Natural killer cell (primary cell): ENCODE data around the gene MRE11. TPM values are rescaled to one million over a fixed set of nuclear protein-coding genes. Genes with fewer than 3 reads are reported as not detected.

Experiments
- ATAC-seq, 3 donors: fragments of 150-1000 bp in 2 of 3; fragments of 200-7000 bp in 1 of 3; cut with Tn5 transposase; 1 replicate in 1 of 3; 2 replicates in 2 of 3; pipeline ENCODE4 v1.10.0; 2021; ENCODE audit warnings: mild to moderate bottlenecking in 2 of 3, moderate library complexity in 2 of 3
- DNase-seq, 2 donors: peaks; one replicate each; pipeline versions ENCODE4 v3.0.0 to v3.0.0-alpha.2; 2013 to 2021; ENCODE audit warnings: mixed read lengths in 1 of 2
- H3K27ac ChIP-seq: one replicate; pipeline ENCODE4 v1.5.1; 2013; ENCODE audit warnings: mild to moderate bottlenecking, low read length
- H3K27me3 ChIP-seq: one replicate; pipeline ENCODE4 v1.6.1; 2013; ENCODE audit warnings: low read length; ENCODE audit not compliant: control insufficient read depth, insufficient read depth
- H3K36me3 ChIP-seq: one replicate; pipeline ENCODE4 v1.6.1; 2013; ENCODE audit warnings: low read length; ENCODE audit not compliant: control insufficient read depth, insufficient read depth
- H3K4me1 ChIP-seq: one replicate; pipeline ENCODE4 v1.6.1; 2013; ENCODE audit warnings: low read length; ENCODE audit not compliant: control insufficient read depth, insufficient read depth
- H3K4me3 ChIP-seq: one replicate; pipeline ENCODE4 v1.5.1; 2013; ENCODE audit warnings: low read length
- H3K9me3 ChIP-seq: one replicate; pipeline ENCODE4 v1.6.1; 2013; ENCODE audit warnings: low read length; ENCODE audit not compliant: control insufficient read depth, insufficient read depth
- H3K27ac Mint-ChIP-seq, 2 donors: one replicate each; pipeline ENCODE4 v1.8.0; 2022; ENCODE audit warnings: mild to moderate bottlenecking in 2 of 2, mixed read lengths in 2 of 2, moderate library complexity in 1 of 2
- H3K27me3 Mint-ChIP-seq, 2 donors: one replicate each; pipeline ENCODE4 v1.8.0; 2022; ENCODE audit warnings: low read depth in 2 of 2, mixed read lengths in 2 of 2
- H3K36me3 Mint-ChIP-seq: one replicate; pipeline ENCODE4 v1.8.0; 2022; ENCODE audit warnings: mixed read lengths
- H3K4me1 Mint-ChIP-seq, 2 donors: one replicate each; pipeline ENCODE4 v1.8.0; 2022; ENCODE audit warnings: mixed read lengths in 2 of 2
- H3K4me3 Mint-ChIP-seq: one replicate; pipeline ENCODE4 v1.8.0; 2022; ENCODE audit warnings: mild to moderate bottlenecking, moderate library complexity, mixed read lengths
- H3K9me3 Mint-ChIP-seq, 2 donors: one replicate each; pipeline ENCODE4 v1.8.0; 2022; ENCODE audit warnings: mixed read lengths in 2 of 2
- CTCF ChIP-seq: fragments of 200-600 bp; IDR thresholded peaks from one replicate; pipeline ENCODE4 v1.8.0; 2022; ENCODE audit warnings: antibody characterized with exemption
- WGBS: methylation state at CpG from one replicate; pipeline ENCODE4 v1.1.7; 2013; ENCODE audit warnings: missing lambda C conversion rate; ENCODE audit not compliant: insufficient coverage; 5-methylcytosine and 5-hydroxymethylcytosine counted together
- intact Hi-C: fragments of 100-400 bp; cut with micrococcal nuclease; formaldehyde crosslinking; loops from one replicate; pipeline ENCODE4 v1.14.2; 2022
- total RNA-seq, 4 donors: library from RNA; stranded (reverse); fragments of 120-200 nt in 1 of 4; gene quantifications; one replicate each; pipeline versions ENCODE4 v1.2.3 to v1.2.4, GENCODE V29; 2013 to 2022

MRE11 gene
- total RNA-seq, 3 donors from 2014 or later (not counting 1 experiment from before 2014, with no cell fraction given) = 42.1 to 45.2 (median 43.8) TPM

GRCh38 chr11:94449437-94449836 lies 44.2 kb downstream of the MRE11 start:
- H3K36me3 Mint-ChIP-seq = peaks cover 8% of the 10 kb centered on the region
- Histone ChIP-seq H3K9me3 (no peaks in the 10 kb centered on the region), H3K27ac (no peak overlapping the region), H3K36me3 (peaks cover 26% of the 10 kb centered on the region), H3K4me3 (no peak overlapping the region), H3K4me1 (no peaks in the 10 kb centered on the region), H3K27me3 (no peaks in the 10 kb centered on the region)
- H3K4me3 Mint-ChIP-seq = no peak overlapping the region
- no peak for TF ChIP-seq CTCF
- ATAC-seq (no peak), DNase-seq (no peak)
- H3K27ac Mint-ChIP-seq = no peak overlapping the region
- intact Hi-C loops = no loop called here
- WGBS = 100% methylated on average over 2 of the region's 2 CpGs
- peaks cover 6 to 12% of the 10 kb centered on the region in 2 donors for H3K4me1 Mint-ChIP-seq
- H3K9me3 Mint-ChIP-seq = no peaks in the 10 kb centered on the region
- no peaks in the 10 kb centered on the region for H3K27me3 Mint-ChIP-seq

- H3K4me3 ChIP-seq = no peak overlapping the region
- H3K4me3 Mint-ChIP-seq = no peak overlapping the region
- H3K9me3 ChIP-seq = no peaks in the 10 kb centered on the region
- no peak overlapping the region for H3K27ac ChIP-seq
- H3K36me3 ChIP-seq = peaks cover 28% of the 10 kb centered on the region
- intact Hi-C loops = no loop called here
- no peak overlapping the region for H3K27ac Mint-ChIP-seq
- 92% methylated on average over 1 of the region's 1 CpG for WGBS
- no peaks in the 10 kb centered on the region for H3K9me3 Mint-ChIP-seq
- H3K36me3 Mint-ChIP-seq = peaks cover 12% of the 10 kb centered on the region
- no peaks in the 10 kb centered on the region for H3K27me3 Mint-ChIP-seq
- TF ChIP-seq CTCF = no peak
- H3K4me1 ChIP-seq = no peaks in the 10 kb centered on the region
- H3K27me3 ChIP-seq = no peaks in the 10 kb centered on the region
- H3K4me1 Mint-ChIP-seq = peaks cover 6 to 16% of the 10 kb centered on the region in 2 donors
- no peak for ATAC-seq
- DNase-seq = no peak
Observed at GRCh38 chr11:94449029-94449428, 44.6 kb downstream of the MRE11 start.

GRCh38 chr11:94447149-94447548 lies 46.5 kb downstream of the MRE11 start:
- no peak overlapping the region for H3K27ac Mint-ChIP-seq
- no peak for ATAC-seq
- intact Hi-C loops = no loop called here

More at GRCh38 chr11:94447149-94447548, 46.5 kb downstream of the MRE11 start:
- Histone ChIP-seq H3K4me1 (no peaks in the 10 kb centered on the region), H3K36me3 (peaks cover 33% of the 10 kb centered on the region), H3K27me3 (no peaks in the 10 kb centered on the region), H3K4me3 (no peak overlapping the region), H3K27ac (no peak overlapping the region), H3K9me3 (no peaks in the 10 kb centered on the region)
- H3K27me3 Mint-ChIP-seq = no peaks in the 10 kb centered on the region
- no peak for DNase-seq
- H3K4me3 Mint-ChIP-seq = no peak overlapping the region
- peaks cover 15% of the 10 kb centered on the region for H3K36me3 Mint-ChIP-seq
- 98% methylated on average over 3 of the region's 4 CpGs for WGBS
- no peaks in the 10 kb centered on the region for H3K9me3 Mint-ChIP-seq
- peaks cover 0 to 5% of the 10 kb centered on the region in 2 donors for H3K4me1 Mint-ChIP-seq
- TF ChIP-seq CTCF = no peak
